GM19240 (cell line): ENCODE measurements around the gene CILP2.
A peak's percentile ranks its signal among the peaks of the same experiment; 100 is the strongest.

ENCODE experiments used
- DNase-seq: peaks from one replicate; pipeline ENCODE4 v3.0.0; 2011; ENCODE audit warnings: low spot score; ENCODE audit not compliant: insufficient read length

Gene CILP2

GRCh38 chr19:19528721-19529490 lies 9.2 kb upstream of the CILP2 start, which contains the start of gene YJEFN3:
YJEFN3 (plus strand) TSS chr19:19528911; CDS start chr19:19528933, 22 bp downstream.
- no peak for DNase-seq

DNA sequence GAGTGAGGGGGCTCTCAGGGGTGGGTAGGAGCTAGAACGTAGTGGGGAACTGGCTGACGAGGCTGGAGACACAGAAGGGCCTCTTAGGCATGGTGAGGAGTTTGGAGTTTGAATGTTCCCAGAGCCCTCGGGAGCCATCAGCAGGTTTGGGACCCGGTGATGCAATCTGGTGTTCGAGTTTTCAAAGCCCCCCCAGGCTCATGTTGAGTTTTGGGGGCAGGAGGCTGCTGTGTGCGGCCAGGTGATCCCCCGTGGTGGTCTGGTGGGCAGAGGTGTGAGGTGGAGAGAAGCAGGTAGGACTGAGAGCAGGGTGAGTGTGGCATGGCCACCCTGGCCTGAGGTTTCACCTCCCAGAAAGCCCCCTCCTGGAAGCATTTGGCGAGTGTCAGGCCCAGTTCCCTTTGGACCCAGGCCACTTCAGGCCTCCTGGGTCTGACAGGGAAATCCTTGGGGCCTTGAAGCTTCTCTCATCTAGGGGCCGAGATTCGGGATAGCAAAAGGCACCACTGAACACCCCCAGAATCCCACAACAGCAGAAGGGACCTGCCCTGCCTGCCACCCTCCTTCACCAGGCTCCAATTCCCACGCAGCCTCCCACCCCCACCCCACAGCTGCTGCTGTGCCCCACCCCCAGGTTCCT lies 8.2 kb upstream of the CILP2 start:
- DNase-seq: no peak

DNA sequence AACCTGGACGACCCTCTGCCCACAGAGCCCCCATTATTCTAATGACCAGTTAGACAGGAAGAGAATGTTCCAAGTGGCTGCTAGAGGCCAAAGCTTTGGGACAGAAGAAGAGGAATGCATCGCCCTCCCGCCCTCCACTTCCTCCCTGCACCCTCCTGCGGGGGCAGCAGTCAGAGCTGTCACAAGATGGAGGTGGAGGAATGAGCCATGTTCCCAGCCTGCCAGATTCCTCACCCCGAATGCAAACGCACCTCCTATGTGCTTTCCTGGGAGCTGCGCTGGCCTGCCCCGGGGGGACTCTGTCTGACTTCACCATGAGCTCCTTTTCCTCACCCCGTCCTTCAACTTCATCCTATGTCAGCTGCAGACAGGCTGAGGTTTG lies 7.7 kb upstream of the CILP2 start:
- DNase-seq: no peak

- DNase-seq: no peak
These were observed 7.2 kb upstream of the CILP2 start for GRCh38 chr19:19530889-19531288.

- peak; percentile 93 for DNase-seq
These were observed 5.9 kb upstream of the CILP2 start for GRCh38 chr19:19531951-19532805.

- DNase-seq: no peak
These were observed 5.0 kb upstream of the CILP2 start for GRCh38 chr19:19532806-19533701.

- no peak for DNase-seq
These were observed 4.2 kb upstream of the CILP2 start for GRCh38 chr19:19533841-19534240.

DNA sequence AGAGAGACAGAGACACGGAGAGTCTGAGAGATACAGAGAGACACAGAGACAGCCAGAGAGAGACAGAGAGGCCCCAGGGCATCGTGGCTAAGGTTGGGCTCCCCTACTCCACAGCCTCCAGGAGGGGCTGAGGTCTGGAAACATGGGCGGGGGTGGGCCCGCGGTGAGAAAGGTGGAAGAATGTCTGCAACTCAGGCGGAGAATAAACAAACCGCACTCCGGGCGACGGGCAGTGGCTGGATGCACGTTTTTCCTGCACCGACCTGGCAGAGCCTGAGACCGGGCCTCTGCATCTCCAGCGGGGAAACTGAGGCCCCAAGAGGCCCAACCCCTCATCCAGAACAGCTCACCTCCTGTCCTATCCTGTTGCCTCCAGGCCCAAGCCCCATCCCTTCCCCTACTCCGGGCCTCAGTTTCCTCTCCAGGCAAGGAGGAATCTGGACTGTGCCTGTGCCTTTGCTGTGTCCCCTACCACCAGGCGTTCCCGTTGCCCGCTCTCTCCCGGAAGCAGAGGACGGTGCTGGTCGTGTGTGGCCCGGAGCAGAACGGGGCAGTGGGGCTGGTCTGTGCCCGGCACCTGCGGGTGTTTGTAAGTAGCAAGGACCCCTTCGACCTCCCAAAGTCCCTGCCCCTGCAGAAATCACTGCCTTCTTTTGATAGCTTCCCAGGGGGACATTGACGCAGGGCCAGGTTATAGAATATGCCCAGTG lies 3.4 kb upstream of the CILP2 start:
- DNase-seq: no peak

GRCh38 chr19:19535311-19536191 lies 2.5 kb upstream of the CILP2 start:
- no peak for DNase-seq

DNA sequence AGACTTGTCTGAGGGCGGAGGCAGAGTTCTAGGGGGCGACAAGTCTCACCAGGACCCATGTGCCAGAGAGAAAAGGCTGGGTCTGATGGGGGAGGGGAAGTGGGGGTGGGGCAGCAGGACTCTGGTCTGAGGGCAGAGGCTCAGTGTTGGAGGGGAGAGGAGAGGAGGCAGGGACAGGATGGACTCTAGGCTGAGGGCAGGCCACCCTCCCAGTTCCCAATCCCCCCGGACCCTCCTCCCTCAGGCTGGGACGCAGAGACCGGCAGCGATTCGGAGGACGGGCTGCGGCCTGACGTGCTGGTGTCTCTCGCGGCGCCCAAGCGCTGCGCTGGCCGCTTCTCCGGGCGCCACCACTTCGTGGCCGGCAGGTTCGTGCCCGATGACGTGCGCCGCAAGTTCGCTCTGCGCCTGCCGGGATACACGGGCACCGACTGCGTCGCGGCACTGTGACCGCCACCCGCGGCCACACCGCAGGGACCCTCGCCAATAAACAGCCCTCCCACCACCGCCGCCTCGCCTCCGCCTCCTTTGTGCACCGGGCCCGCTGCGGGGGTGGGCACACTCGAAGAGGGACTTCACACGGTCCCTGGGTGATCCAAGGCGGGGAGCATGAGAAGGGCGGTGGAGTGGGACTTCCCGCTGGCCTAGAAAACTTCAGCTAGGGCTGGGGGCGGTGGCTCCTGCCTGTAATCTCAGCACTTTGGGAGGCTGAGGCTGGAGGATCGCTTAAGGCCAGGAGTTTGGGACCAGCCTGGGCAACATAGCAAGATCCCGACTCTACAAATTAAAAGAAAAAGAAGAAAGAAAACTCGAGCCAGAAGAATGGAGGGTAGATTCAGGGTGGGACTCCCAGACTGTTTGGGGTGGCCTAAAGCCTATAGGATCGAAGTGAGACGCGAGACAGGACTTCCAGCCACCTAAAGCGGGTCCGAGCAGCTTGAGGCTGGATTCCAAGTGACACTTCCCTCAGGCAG lies 703 bp upstream of the CILP2 start:
- DNase-seq: no peak

GRCh38 chr19:19538785-19539166 lies 711 bp downstream of the CILP2 start:
- DNase-seq: no peak

- DNase-seq: no peak
These were observed 1.6 kb downstream of the CILP2 start for GRCh38 chr19:19539698-19540063.

- DNase-seq: no peak
These were observed 2.1 kb downstream of the CILP2 start for GRCh38 chr19:19540064-19540714.

DNA sequence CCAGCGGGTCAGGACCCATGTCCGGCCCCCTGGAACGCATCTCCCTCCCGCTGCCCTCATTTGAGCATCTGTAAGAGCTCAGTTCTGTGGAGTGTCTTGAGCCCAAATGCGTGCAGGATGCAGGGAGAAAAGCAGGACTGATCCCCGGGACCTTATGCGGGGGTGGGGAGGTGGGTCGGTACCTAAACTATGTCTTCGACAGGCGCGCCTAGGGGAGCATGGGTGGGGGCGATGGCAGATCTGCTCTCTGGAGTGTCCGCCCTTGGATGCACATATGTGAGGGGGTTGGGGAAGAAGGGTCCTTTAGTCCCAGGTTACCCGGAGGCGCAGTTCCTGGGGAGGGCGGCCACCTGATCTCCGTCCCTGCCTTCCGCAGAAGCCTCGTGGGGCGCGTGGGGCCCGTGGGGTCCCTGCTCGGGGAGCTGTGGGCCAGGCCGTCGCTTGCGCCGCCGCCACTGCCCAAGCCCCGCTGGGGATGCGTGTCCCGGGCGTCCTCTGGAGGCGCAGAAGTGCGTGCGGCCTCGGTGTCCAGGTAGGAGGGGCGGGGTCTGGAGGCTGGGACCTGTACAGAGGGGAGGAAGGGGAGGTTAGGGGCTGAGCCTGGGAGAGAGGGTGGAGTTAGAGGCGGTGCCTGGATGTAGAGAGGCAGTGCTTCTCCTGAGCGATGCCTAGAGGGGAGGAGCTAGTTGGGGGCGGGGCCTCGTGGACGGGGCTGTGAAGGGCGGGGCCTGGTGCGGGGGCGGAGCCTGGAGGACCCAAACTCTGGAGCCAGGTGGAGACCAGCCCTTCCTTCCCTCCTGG lies 2.9 kb downstream of the CILP2 start:
- DNase-seq: peak; percentile 69

GRCh38 chr19:19541616-19542015 lies 3.6 kb downstream of the CILP2 start:
- no peak for DNase-seq

DNA sequence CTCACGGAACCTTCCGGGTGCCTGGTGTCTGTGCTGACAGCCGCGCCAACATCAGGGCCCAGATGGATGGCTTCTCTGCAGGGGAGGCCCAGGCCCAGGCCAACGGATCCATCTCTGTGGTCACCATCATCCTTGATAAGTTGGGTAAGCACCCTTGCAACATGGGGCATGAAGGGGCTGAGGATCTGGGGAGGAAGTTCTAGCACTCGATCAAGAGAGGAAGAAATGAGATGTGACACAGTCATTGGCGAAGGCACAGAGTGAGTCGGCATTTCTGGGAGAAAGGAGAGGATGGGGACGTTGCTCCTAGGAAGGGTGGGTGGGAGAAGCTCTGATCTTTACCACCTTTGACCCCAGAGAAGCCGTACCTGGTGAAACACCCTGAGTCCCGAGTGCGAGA lies 4.4 kb downstream of the CILP2 start:
- no peak for DNase-seq

DNA sequence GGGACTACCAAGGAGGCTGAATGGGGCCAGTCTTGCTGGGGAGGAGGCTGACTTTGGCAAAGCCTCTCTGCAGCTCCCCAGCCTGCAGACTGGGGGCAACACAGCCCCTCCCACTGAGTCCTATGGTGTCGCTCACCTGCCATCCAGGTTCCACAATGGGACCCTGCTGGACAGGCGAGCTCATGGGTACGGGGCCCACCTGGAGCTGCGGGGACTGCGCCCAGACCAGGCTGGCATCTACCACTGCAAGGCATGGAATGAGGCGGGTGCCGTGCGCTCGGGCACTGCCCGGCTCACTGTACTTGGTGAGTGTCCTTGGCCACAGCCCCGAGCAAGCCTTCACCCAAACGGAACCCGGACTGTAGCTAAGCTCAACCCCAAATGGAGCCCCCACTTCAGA lies 5.0 kb downstream of the CILP2 start:
- DNase-seq: no peak
